HG03196 (cell line): ENCODE results near the gene MAL.

ENCODE experiments used
- ATAC-seq: cut with Tn5 transposase; IDR thresholded peaks from one replicate; pipeline ENCODE4 v1.9.1; 2021; ENCODE audit not compliant: unreplicated experiment

The MAL gene

GRCh38 chr2:95015261-95015912, 10.1 kb upstream of the MAL start:
- ATAC-seq: no peak

- no peak for ATAC-seq
Observed at GRCh38 chr2:95016616-95017015, 8.9 kb upstream of the MAL start.

GRCh38 chr2:95017071-95017501, 8.4 kb upstream of the MAL start:
- no peak for ATAC-seq

- no peak for ATAC-seq
Observed at GRCh38 chr2:95017836-95018235, 7.7 kb upstream of the MAL start.

- ATAC-seq: no peak
Observed at GRCh38 chr2:95018301-95018700, 7.2 kb upstream of the MAL start.

GRCh38 chr2:95018861-95019550, 6.5 kb upstream of the MAL start:
- no peak for ATAC-seq

GRCh38 chr2:95019572-95019971, 5.9 kb upstream of the MAL start:
- ATAC-seq: no peak

- ATAC-seq: no peak
Observed at GRCh38 chr2:95020275-95021022, 5.1 kb upstream of the MAL start.

GRCh38 chr2:95021023-95021416, 4.5 kb upstream of the MAL start:
- no peak for ATAC-seq

- no peak for ATAC-seq
Observed at GRCh38 chr2:95021847-95022246, 3.7 kb upstream of the MAL start.

GRCh38 chr2:95022309-95023221, 2.9 kb upstream of the MAL start:
- ATAC-seq: peak; percentile 81

GRCh38 chr2:95023222-95023597, 2.3 kb upstream of the MAL start:
- no peak for ATAC-seq

GRCh38 chr2:95024371-95024770, 1.1 kb upstream of the MAL start:
- no peak for ATAC-seq

GRCh38 chr2:95024960-95025405, 525 bp upstream of the MAL start:
- ATAC-seq: no peak

- ATAC-seq: no peak
Observed at GRCh38 chr2:95026471-95027368, 1.2 kb downstream of the MAL start.

- no peak for ATAC-seq
Observed at GRCh38 chr2:95027369-95027720, 1.8 kb downstream of the MAL start.

- no peak for ATAC-seq
Observed at GRCh38 chr2:95029898-95030341, 4.4 kb downstream of the MAL start.

- no peak for ATAC-seq
Observed at GRCh38 chr2:95030496-95030895, 5.0 kb downstream of the MAL start.

- no peak for ATAC-seq
Observed at GRCh38 chr2:95031076-95031725, 5.7 kb downstream of the MAL start.

- ATAC-seq: no peak
Observed at GRCh38 chr2:95031726-95032116, 6.2 kb downstream of the MAL start.
